Tibial nerve (tissue), 3 donors: ENCODE data around the gene SLC35A2.

Experiments
- EP300 ChIP-seq, 2 donors: sonication (generic); formaldehyde crosslinking; IDR thresholded peaks; one replicate each; pipeline ENCODE4 v1.6.1; 2017; ENCODE audit warnings: antibody characterized with exemption in 2 of 2, mild to moderate bottlenecking in 1 of 2
- POLR2A ChIP-seq, 2 donors: fragments of 450-650 bp; IDR thresholded peaks; one replicate each; pipeline ENCODE4 v1.6.1; 2017; ENCODE audit warnings: antibody characterized with exemption in 2 of 2, mild to moderate bottlenecking in 2 of 2, moderate library complexity in 2 of 2

- TF ChIP-seq EP300 (IDR thresholded peaks at IDR 0.05) (no peak), POLR2A (IDR thresholded peaks at IDR 0.05) (no peak)
Observed at GRCh38 chrX:48919947-48920717, 8.7 kb upstream of the SLC35A2 start.
